HG03342 (cell line): ENCODE data around the gene GRIK4.
A peak's percentile ranks its signal among the peaks of the same experiment; 100 is the strongest.

ENCODE experiments used
- ATAC-seq: cut with Tn5 transposase; IDR thresholded peaks from one replicate; pipeline ENCODE4 v1.9.1; 2021; ENCODE audit warnings: mild to moderate bottlenecking, moderate library complexity; ENCODE audit not compliant: unreplicated experiment

Gene GRIK4

GRCh38 chr11:120694726-120695125 lies 183.2 kb downstream of the GRIK4 start:
- no peak for ATAC-seq

- no peak for ATAC-seq
Observed at GRCh38 chr11:120695426-120695825, 183.9 kb downstream of the GRIK4 start.

GRCh38 chr11:120695939-120696338 lies 184.4 kb downstream of the GRIK4 start:
- ATAC-seq, result no peak

- ATAC-seq, result no peak
Observed at GRCh38 chr11:120696597-120697218, 185.2 kb downstream of the GRIK4 start.

GRCh38 chr11:120698918-120699317 lies 187.4 kb downstream of the GRIK4 start:
- ATAC-seq, result no peak

- ATAC-seq, result no peak
Observed at GRCh38 chr11:120702656-120703055, 191.1 kb downstream of the GRIK4 start.

- peak; percentile 51 for ATAC-seq
Observed at GRCh38 chr11:120703358-120704152, 192.0 kb downstream of the GRIK4 start.

- ATAC-seq, result no peak
Observed at GRCh38 chr11:120704256-120704750, 192.8 kb downstream of the GRIK4 start.

- ATAC-seq, result no peak
Observed at GRCh38 chr11:120706257-120706656, 194.7 kb downstream of the GRIK4 start.

- no peak for ATAC-seq
Observed at GRCh38 chr11:120707098-120707497, 195.6 kb downstream of the GRIK4 start.

- ATAC-seq, result no peak
Observed at GRCh38 chr11:120707663-120708062, 196.1 kb downstream of the GRIK4 start.

GRCh38 chr11:120708511-120709183 lies 197.1 kb downstream of the GRIK4 start:
- ATAC-seq, result no peak

- ATAC-seq, result peak; percentile 81
Observed at GRCh38 chr11:120709808-120710207, 198.3 kb downstream of the GRIK4 start.

GRCh38 chr11:120710354-120711131 lies 199.0 kb downstream of the GRIK4 start:
- no peak for ATAC-seq

- no peak for ATAC-seq
Observed at GRCh38 chr11:120712014-120712413, 200.5 kb downstream of the GRIK4 start.

- no peak for ATAC-seq
Observed at GRCh38 chr11:120712881-120713280, 201.3 kb downstream of the GRIK4 start.

GRCh38 chr11:120713296-120713695 lies 201.7 kb downstream of the GRIK4 start:
- ATAC-seq, result no peak

- ATAC-seq, result no peak
Observed at GRCh38 chr11:120714438-120714837, 202.9 kb downstream of the GRIK4 start.

- ATAC-seq, result no peak
Observed at GRCh38 chr11:120715239-120715638, 203.7 kb downstream of the GRIK4 start.

GRCh38 chr11:120717042-120717441 lies 205.5 kb downstream of the GRIK4 start:
- ATAC-seq, result no peak

GRCh38 chr11:120717623-120718022 lies 206.1 kb downstream of the GRIK4 start:
- ATAC-seq, result no peak
